ENCODE data around the gene RAB42. TPM values are rescaled to one million over a fixed set of nuclear protein-coding genes. Genes with fewer than 3 reads are reported as not detected.

The RAB42 gene
- total and polyA plus RNA-seq, 10 of the 15 experiments (the other 5 are each of a cell fraction or from before 2014, with no cell fraction given): 0.16 to 4.5 (median 0.49) TPM

DNA sequence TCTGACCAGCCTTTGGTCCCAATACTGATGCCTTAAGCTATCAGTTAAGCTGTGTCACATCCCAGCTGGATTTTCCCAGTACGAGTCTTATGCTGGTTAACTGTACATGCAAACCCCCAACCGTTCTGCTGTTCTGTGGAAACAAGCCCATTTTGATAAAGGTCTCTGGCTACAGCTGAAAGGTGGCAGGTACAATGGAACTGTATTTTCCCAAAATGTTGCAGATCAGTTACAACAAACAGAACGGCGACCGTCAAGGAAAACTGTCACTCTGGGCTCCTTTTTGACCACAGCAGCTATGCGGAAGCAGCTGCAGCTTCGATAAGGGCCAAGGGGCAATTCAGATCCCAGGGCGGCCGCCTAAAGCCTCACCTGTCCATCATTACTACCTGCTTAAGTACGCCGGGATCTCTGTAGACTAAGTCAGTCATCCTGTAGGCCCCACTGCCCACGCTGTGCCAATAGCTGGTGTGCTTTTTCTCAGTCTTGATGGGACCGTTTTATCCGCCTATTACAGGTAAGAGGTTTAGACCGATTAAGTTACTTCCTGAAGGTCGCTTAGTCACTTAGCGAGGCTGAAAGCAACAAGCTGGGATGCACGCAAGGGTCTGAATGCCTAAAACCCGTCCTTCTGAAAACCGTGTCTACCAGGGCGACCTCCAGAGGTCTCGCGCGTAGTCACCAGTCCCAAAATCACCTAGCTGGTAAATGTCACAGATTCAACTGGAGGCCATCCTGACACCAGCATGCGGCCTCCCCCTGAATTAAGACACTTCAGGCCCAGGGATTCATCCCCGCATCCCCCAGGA is 11.1 kb upstream of the RAB42 start (continued):
- TF ChIP-seq, protein P1, sequence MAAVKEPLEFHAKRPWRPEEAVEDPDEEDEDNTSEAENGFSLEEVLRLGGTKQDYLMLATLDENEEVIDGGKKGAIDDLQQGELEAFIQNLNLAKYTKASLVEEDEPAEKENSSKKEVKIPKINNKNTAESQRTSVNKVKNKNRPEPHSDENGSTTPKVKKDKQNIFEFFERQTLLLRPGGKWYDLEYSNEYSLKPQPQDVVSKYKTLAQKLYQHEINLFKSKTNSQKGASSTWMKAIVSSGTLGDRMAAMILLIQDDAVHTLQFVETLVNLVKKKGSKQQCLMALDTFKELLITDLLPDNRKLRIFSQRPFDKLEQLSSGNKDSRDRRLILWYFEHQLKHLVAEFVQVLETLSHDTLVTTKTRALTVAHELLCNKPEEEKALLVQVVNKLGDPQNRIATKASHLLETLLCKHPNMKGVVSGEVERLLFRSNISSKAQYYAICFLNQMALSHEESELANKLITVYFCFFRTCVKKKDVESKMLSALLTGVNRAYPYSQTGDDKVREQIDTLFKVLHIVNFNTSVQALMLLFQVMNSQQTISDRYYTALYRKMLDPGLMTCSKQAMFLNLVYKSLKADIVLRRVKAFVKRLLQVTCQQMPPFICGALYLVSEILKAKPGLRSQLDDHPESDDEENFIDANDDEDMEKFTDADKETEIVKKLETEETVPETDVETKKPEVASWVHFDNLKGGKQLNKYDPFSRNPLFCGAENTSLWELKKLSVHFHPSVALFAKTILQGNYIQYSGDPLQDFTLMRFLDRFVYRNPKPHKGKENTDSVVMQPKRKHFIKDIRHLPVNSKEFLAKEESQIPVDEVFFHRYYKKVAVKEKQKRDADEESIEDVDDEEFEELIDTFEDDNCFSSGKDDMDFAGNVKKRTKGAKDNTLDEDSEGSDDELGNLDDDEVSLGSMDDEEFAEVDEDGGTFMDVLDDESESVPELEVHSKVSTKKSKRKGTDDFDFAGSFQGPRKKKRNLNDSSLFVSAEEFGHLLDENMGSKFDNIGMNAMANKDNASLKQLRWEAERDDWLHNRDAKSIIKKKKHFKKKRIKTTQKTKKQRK (IDR thresholded peaks at IDR 0.05; ENCODE audit: low read depth, low read length): no peak
- TF ChIP-seq RUNX3 (IDR thresholded peaks at IDR 0.05; ENCODE audit: low read length) (peak; percentile 46), SMAD1 (IDR thresholded peaks at IDR 0.05; ENCODE audit: low read depth, partially characterized antibody) (peak; percentile 32), LARP7 (IDR thresholded peaks at IDR 0.05) (peak; percentile 51; the same call in 1 of the 2 replicates)
- TF ChIP-seq, protein P2, sequence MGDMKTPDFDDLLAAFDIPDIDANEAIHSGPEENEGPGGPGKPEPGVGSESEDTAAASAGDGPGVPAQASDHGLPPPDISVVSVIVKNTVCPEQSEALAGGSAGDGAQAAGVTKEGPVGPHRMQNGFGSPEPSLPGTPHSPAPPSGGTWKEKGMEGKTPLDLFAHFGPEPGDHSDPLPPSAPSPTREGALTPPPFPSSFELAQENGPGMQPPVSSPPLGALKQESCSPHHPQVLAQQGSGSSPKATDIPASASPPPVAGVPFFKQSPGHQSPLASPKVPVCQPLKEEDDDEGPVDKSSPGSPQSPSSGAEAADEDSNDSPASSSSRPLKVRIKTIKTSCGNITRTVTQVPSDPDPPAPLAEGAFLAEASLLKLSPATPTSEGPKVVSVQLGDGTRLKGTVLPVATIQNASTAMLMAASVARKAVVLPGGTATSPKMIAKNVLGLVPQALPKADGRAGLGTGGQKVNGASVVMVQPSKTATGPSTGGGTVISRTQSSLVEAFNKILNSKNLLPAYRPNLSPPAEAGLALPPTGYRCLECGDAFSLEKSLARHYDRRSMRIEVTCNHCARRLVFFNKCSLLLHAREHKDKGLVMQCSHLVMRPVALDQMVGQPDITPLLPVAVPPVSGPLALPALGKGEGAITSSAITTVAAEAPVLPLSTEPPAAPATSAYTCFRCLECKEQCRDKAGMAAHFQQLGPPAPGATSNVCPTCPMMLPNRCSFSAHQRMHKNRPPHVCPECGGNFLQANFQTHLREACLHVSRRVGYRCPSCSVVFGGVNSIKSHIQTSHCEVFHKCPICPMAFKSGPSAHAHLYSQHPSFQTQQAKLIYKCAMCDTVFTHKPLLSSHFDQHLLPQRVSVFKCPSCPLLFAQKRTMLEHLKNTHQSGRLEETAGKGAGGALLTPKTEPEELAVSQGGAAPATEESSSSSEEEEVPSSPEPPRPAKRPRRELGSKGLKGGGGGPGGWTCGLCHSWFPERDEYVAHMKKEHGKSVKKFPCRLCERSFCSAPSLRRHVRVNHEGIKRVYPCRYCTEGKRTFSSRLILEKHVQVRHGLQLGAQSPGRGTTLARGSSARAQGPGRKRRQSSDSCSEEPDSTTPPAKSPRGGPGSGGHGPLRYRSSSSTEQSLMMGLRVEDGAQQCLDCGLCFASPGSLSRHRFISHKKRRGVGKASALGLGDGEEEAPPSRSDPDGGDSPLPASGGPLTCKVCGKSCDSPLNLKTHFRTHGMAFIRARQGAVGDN (IDR thresholded peaks at IDR 0.05): no peak

Data from GM12878 (cell line).